HG02840 (cell line): Measurements from ENCODE around the gene HOXB8.

Experiments used
- ATAC-seq: cut with Tn5 transposase; IDR thresholded peaks from one replicate; pipeline ENCODE4 v1.9.1; 2021; ENCODE audit warnings: mild to moderate bottlenecking, moderate library complexity, moderate number of reproducible peaks; ENCODE audit not compliant: unreplicated experiment, low FRiP score

The HOXB8 gene

GRCh38 chr17:48611213-48611612 lies 3.9 kb downstream of the HOXB8 start:
- ATAC-seq = no peak

- ATAC-seq = no peak
Observed at GRCh38 chr17:48610282-48611211, 4.5 kb downstream of the HOXB8 start, which contains the start of gene HOXB7. Gene HOXB7 (minus strand): TSS chr17:48611017. CDS start chr17:48610918, 99 bp downstream.

GRCh38 chr17:48609759-48610281 lies 5.3 kb downstream of the HOXB8 start:
- no peak for ATAC-seq

GRCh38 chr17:48609033-48609432 lies 6.1 kb downstream of the HOXB8 start:
- no peak for ATAC-seq

- ATAC-seq = no peak
Observed at GRCh38 chr17:48608494-48608834, 6.6 kb downstream of the HOXB8 start.

- ATAC-seq = no peak
Observed at GRCh38 chr17:48606892-48607614, 8.0 kb downstream of the HOXB8 start.

GRCh38 chr17:48605991-48606891 lies 8.9 kb downstream of the HOXB8 start:
- ATAC-seq = no peak

- ATAC-seq = no peak
Observed at GRCh38 chr17:48605409-48605919, 9.6 kb downstream of the HOXB8 start.

GRCh38 chr17:48604770-48605329 lies 10.2 kb downstream of the HOXB8 start, which contains the start of gene HOXB6:
Gene HOXB6 (minus strand): TSS chr17:48604986. CDS start chr17:48598150, 6,836 bp downstream.
- ATAC-seq = no peak

- ATAC-seq = no peak
Observed at GRCh38 chr17:48603959-48604769, 10.9 kb downstream of the HOXB8 start.

GRCh38 chr17:48601539-48602425 lies 13.3 kb downstream of the HOXB8 start:
- no peak for ATAC-seq

- ATAC-seq = no peak
Observed at GRCh38 chr17:48601207-48601538, 13.9 kb downstream of the HOXB8 start.

- ATAC-seq = no peak
Observed at GRCh38 chr17:48600244-48601098, 14.6 kb downstream of the HOXB8 start.

GRCh38 chr17:48599354-48599753 lies 15.7 kb downstream of the HOXB8 start:
- ATAC-seq = no peak

- no peak for ATAC-seq
Observed at GRCh38 chr17:48598736-48599135, 16.4 kb downstream of the HOXB8 start.

GRCh38 chr17:48597778-48598631 lies 17.1 kb downstream of the HOXB8 start:
- no peak for ATAC-seq
